MM.1S (cell line): ENCODE results near the gene PM20D1.

Experiments used
- DNase-seq: peaks from one replicate; pipeline ENCODE4 v3.0.0-alpha.2; 2015
- H2AFZ ChIP-seq: fragments of 300-600 bp; sonication (generic); 2 replicates; pipeline ENCODE4 v1.6.0; 2016; ENCODE audit warnings: antibody characterized with exemption, low read length
- H3F3A ChIP-seq: fragments of 300-600 bp; sonication (generic); 2 replicates; pipeline ENCODE4 v1.6.1; 2016; ENCODE audit warnings: mild to moderate bottlenecking, antibody characterized with exemption, low read length, moderate library complexity, mixed read lengths; ENCODE audit not compliant: insufficient read depth
- H3K27ac ChIP-seq: fragments of 300-600 bp; sonication (generic); 2 replicates; pipeline ENCODE4 v1.5.1; 2016; ENCODE audit warnings: mild to moderate bottlenecking, low read length
- H3K27me3 ChIP-seq: fragments of 300-600 bp; sonication (generic); replicated peaks from 2 replicates; pipeline ENCODE4 v1.6.0; 2016; ENCODE audit warnings: low read length; ENCODE audit not compliant: insufficient read depth
- H3K36me3 ChIP-seq: fragments of 300-600 bp; sonication (generic); replicated peaks from 2 replicates; pipeline ENCODE4 v1.6.1; 2016; ENCODE audit warnings: mild to moderate bottlenecking, low read length, mixed read lengths; ENCODE audit not compliant: insufficient read depth
- H3K4me1 ChIP-seq: fragments of 300-600 bp; sonication (generic); 2 replicates; pipeline ENCODE4 v1.6.1; 2016; ENCODE audit warnings: low read length, mixed read lengths
- H3K4me2 ChIP-seq: fragments of 300-600 bp; sonication (generic); 2 replicates; pipeline ENCODE4 v1.6.0; 2016; ENCODE audit warnings: low read depth, low read length
- H3K4me3 ChIP-seq: fragments of 300-600 bp; sonication (generic); 2 replicates; pipeline ENCODE4 v1.5.1; 2016; ENCODE audit warnings: low read length, mixed read lengths
- H3K79me2 ChIP-seq: fragments of 300-600 bp; sonication (generic); 2 replicates; pipeline ENCODE4 v1.6.1; 2016; ENCODE audit warnings: mixed run types, low read length, mixed read lengths
- H3K9ac ChIP-seq: fragments of 300-600 bp; sonication (generic); 2 replicates; pipeline ENCODE4 v1.6.1; 2016; ENCODE audit warnings: low read length, mixed read lengths
- H3K9me2 ChIP-seq: fragments of 300-600 bp; sonication (generic); replicated peaks from 2 replicates; pipeline ENCODE4 v1.6.1; 2016; ENCODE audit warnings: mild to moderate bottlenecking, low read length, mixed read lengths; ENCODE audit not compliant: insufficient read depth
- H3K9me3 ChIP-seq: fragments of 300-600 bp; sonication (generic); replicated peaks from 2 replicates; pipeline ENCODE4 v1.6.1; 2016; ENCODE audit warnings: mild to moderate bottlenecking, low read length, mixed read lengths; ENCODE audit not compliant: insufficient read depth
- H4K20me1 ChIP-seq: fragments of 300-600 bp; sonication (generic); 2 replicates; pipeline ENCODE4 v1.6.1; 2016; ENCODE audit warnings: mild to moderate bottlenecking, low read length, moderate library complexity, mixed read lengths; ENCODE audit not compliant: insufficient read depth
- EZH2 ChIP-seq: fragments of 300-600 bp; sonication (generic); optimal IDR thresholded peaks from 2 replicates; pipeline ENCODE3; 2017; ENCODE audit warnings: low read depth, mild to moderate bottlenecking, antibody characterized with exemption, low read length, mixed read lengths
- EZH2phosphoT487 ChIP-seq: fragments of 300-600 bp; sonication (generic); IDR thresholded peaks from 2 replicates; pipeline ENCODE4 v1.6.1; 2018; ENCODE audit warnings: antibody characterized with exemption, low read length
- TF ChIP-seq, protein P1 (sequence below): fragments of 300-600 bp; sonication (generic); IDR thresholded peaks from 2 replicates; pipeline ENCODE4 v1.5.1; 2016; ENCODE audit warnings: antibody characterized with exemption, low read length, mixed read lengths

Gene PM20D1

DNA sequence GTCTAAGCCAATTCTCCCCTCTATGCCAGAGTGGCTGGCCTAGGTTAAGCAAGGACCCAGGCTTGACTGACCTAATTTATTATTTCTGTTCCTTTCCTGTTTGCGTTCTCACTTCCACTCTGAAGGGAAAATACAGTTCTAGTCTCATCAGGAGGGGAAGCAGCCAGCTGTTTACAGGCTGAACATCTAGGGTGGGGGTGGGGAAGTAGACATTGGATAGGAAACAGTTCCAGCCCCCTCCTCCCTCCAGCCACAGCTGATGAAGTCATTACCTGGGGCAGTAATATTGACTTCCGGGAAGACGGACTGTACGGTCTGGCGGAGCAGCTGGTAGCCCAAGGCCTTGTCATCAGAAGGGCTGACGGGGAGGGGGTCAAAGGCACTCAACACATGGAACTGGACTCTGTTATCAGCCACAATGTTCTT lies 17.6 kb downstream of the PM20D1 start:
- Histone ChIP-seq H3K27me3 (no peaks in the 10 kb centered on the region), H3K27ac (no peak overlapping the region), H3K9me2 (no peaks in the 10 kb centered on the region), H3K4me1 (no peaks in the 10 kb centered on the region), H3K9me3 (no peaks in the 10 kb centered on the region), H3K4me3 (no peak overlapping the region), H2AFZ (no peak overlapping the region), H3K4me2 (no peak overlapping the region), H4K20me1 (no peaks in the 10 kb centered on the region), H3K36me3 (no peaks in the 10 kb centered on the region), H3F3A (no peaks in the 10 kb centered on the region), H3K79me2 (no peaks in the 10 kb centered on the region), H3K9ac (no peak overlapping the region)
- TF ChIP-seq EZH2phosphoT487 (no peak), EZH2 (no peak)
- TF ChIP-seq, protein P1, sequence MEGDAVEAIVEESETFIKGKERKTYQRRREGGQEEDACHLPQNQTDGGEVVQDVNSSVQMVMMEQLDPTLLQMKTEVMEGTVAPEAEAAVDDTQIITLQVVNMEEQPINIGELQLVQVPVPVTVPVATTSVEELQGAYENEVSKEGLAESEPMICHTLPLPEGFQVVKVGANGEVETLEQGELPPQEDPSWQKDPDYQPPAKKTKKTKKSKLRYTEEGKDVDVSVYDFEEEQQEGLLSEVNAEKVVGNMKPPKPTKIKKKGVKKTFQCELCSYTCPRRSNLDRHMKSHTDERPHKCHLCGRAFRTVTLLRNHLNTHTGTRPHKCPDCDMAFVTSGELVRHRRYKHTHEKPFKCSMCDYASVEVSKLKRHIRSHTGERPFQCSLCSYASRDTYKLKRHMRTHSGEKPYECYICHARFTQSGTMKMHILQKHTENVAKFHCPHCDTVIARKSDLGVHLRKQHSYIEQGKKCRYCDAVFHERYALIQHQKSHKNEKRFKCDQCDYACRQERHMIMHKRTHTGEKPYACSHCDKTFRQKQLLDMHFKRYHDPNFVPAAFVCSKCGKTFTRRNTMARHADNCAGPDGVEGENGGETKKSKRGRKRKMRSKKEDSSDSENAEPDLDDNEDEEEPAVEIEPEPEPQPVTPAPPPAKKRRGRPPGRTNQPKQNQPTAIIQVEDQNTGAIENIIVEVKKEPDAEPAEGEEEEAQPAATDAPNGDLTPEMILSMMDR, result no peak
- DNase-seq, result no peak

DNA sequence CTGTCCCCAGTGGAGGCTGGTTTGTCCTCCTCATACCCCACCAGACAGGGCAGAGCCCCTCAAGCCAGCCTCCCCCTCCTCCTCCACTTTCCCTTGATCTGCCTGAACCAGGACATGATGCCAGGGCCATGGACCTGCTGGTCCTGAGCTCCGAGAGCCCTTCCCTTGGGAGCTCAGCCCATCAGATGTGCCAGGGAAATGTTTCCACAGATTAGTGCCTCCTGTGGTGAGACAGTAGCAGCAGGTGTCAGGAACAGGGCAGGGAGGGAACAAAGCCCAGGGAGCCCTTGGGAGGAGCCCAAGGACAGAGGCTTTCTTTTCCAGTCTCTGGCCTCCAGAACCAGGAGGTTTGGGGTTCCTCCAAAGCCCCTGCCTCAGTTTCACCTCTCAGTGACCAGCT lies 22.3 kb downstream of the PM20D1 start:
- Histone ChIP-seq H3F3A (peaks cover 5% of the 10 kb centered on the region; the same call in 1 of the 2 replicates), H3K9me3 (no peaks in the 10 kb centered on the region), H3K9ac (no peak overlapping the region), H3K27ac (no peak overlapping the region), H3K4me3 (no peak overlapping the region), H3K27me3 (no peaks in the 10 kb centered on the region), H3K4me2 (no peak overlapping the region), H3K4me1 (peaks cover 22% of the 10 kb centered on the region), H2AFZ (no peak overlapping the region), H4K20me1 (no peaks in the 10 kb centered on the region), H3K9me2 (no peaks in the 10 kb centered on the region), H3K79me2 (no peaks in the 10 kb centered on the region), H3K36me3 (no peaks in the 10 kb centered on the region)
- TF ChIP-seq, protein P1, result no peak
- no peak for DNase-seq

GRCh38 chr1:205826995-205827394 lies 22.9 kb downstream of the PM20D1 start:
- Histone ChIP-seq H3K4me2 (0 out of 2 replicates have a peak overlapping the region, but pooled peaks have one; percentile 1), H4K20me1 (no peaks in the 10 kb centered on the region), H3F3A (peaks cover 5% of the 10 kb centered on the region; the same call in 1 of the 2 replicates), H2AFZ (no peak overlapping the region), H3K36me3 (no peaks in the 10 kb centered on the region), H3K9me3 (no peaks in the 10 kb centered on the region), H3K27ac (no peak overlapping the region), H3K4me3 (no peak overlapping the region), H3K27me3 (no peaks in the 10 kb centered on the region), H3K4me1 (peaks cover 22% of the 10 kb centered on the region), H3K9me2 (no peaks in the 10 kb centered on the region), H3K79me2 (no peaks in the 10 kb centered on the region), H3K9ac (no peak overlapping the region)
- no peak for DNase-seq
- TF ChIP-seq EZH2, result no peak
- TF ChIP-seq EZH2phosphoT487, result no peak
- TF ChIP-seq, protein P1, result no peak
